GM23338 (cell line): ENCODE measurements around the gene CYB5D1.

ENCODE experiments used
- CREB1 ChIP-seq: fragments of 250-450 bp; sonication (Bioruptor Pico); IDR thresholded peaks from 2 replicates; pipeline ENCODE4 v1.5.0; 2020; ENCODE audit warnings: low read depth, mild to moderate bottlenecking, moderate library complexity
- EZH2 ChIP-seq: fragments of 200-600 bp; sonication (generic); IDR thresholded peaks from one replicate; pipeline ENCODE4 v1.8.0; 2017; ENCODE audit warnings: antibody characterized with exemption, mild to moderate bottlenecking, low read depth; ENCODE audit not compliant: unreplicated experiment
- EZH2phosphoT487 ChIP-seq: fragments of 200-600 bp; sonication (generic); IDR thresholded peaks from one replicate; pipeline ENCODE4 v1.8.1; 2018; ENCODE audit warnings: antibody characterized with exemption; ENCODE audit not compliant: unreplicated experiment
- JUNB ChIP-seq: IDR thresholded peaks from one replicate; pipeline ENCODE4 v1.6.1; 2016; ENCODE audit warnings: antibody characterized with exemption; ENCODE audit not compliant: unreplicated experiment
- NANOG ChIP-seq: IDR thresholded peaks from 2 replicates; pipeline ENCODE4 v1.6.1; 2016; ENCODE audit warnings: antibody characterized with exemption, borderline replicate concordance
- POLR2AphosphoS5 ChIP-seq: IDR thresholded peaks from 2 replicates; pipeline ENCODE4 v1.6.1; 2016; ENCODE audit warnings: antibody characterized with exemption, low read depth
- STAT1 ChIP-seq: IDR thresholded peaks from one replicate; pipeline ENCODE4 v1.6.1; 2016; ENCODE audit warnings: antibody characterized with exemption; ENCODE audit not compliant: unreplicated experiment
- ZNF114 ChIP-seq: fragments of 250-450 bp; sonication (Bioruptor Pico); IDR thresholded peaks from 2 replicates; pipeline ENCODE4 v1.5.0; 2020; ENCODE audit warnings: mild to moderate bottlenecking, moderate library complexity
- ZNF331 ChIP-seq: fragments of 250-450 bp; sonication (Bioruptor Pico); IDR thresholded peaks from 2 replicates; pipeline ENCODE4 v1.5.0; 2020; ENCODE audit warnings: low read depth, mild to moderate bottlenecking, moderate library complexity
- TF ChIP-seq, protein P1 (sequence below), 2 experiments: fragments of 200-600 bp in 1 of 2; sonication (generic) in 1 of 2; conservative IDR thresholded peaks; 2 replicates each; pipeline versions ENCODE4 v1.5.1 to v1.6.1; 2016 to 2017; ENCODE audit warnings: antibody characterized with exemption in 2 of 2, low read depth in 2 of 2, mild to moderate bottlenecking in 2 of 2, moderate library complexity in 1 of 2
- TF ChIP-seq, protein P2 (sequence below): IDR thresholded peaks from 2 replicates; pipeline ENCODE4 v1.6.1; 2016; ENCODE audit warnings: antibody characterized with exemption
- TF ChIP-seq, protein P3 (sequence below): IDR thresholded peaks from one replicate; pipeline ENCODE4 v1.6.1; 2018; ENCODE audit warnings: antibody characterized with exemption; ENCODE audit not compliant: unreplicated experiment
- TF ChIP-seq, protein P4 (sequence below): fragments of 250-450 bp; sonication (Bioruptor Pico); IDR thresholded peaks from 2 replicates; pipeline ENCODE4 v1.5.0; 2020; ENCODE audit warnings: mild to moderate bottlenecking, moderate library complexity

DNA sequence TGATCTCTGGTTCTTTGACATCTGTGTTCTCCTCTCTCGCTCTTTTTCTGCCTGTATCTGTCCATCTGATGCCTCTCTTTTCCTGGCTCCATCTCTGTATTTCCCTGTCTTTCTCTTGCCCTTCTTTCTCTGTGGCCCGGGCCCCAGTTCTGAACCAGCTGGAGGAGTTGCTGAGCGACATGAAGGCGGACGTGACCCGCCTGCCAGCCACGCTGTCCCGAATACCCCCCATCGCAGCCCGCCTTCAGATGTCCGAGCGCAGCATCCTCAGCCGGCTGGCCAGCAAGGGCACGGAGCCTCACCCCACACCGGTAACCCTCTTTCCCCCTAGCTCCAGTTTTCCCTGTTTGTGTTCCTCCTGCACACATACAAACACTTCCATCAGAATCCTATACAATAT, 52.5 kb downstream of the CYB5D1 start:
- TF ChIP-seq, protein P1, sequence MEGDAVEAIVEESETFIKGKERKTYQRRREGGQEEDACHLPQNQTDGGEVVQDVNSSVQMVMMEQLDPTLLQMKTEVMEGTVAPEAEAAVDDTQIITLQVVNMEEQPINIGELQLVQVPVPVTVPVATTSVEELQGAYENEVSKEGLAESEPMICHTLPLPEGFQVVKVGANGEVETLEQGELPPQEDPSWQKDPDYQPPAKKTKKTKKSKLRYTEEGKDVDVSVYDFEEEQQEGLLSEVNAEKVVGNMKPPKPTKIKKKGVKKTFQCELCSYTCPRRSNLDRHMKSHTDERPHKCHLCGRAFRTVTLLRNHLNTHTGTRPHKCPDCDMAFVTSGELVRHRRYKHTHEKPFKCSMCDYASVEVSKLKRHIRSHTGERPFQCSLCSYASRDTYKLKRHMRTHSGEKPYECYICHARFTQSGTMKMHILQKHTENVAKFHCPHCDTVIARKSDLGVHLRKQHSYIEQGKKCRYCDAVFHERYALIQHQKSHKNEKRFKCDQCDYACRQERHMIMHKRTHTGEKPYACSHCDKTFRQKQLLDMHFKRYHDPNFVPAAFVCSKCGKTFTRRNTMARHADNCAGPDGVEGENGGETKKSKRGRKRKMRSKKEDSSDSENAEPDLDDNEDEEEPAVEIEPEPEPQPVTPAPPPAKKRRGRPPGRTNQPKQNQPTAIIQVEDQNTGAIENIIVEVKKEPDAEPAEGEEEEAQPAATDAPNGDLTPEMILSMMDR (conservative IDR thresholded peaks at IDR 0.05; ENCODE audit: low read depth in 2 of 2) = no peak
- TF ChIP-seq CREB1 (CRISPR knock-in tag) (no peak), ZNF114 (no peak), EZH2phosphoT487 (no peak), EZH2 (no peak), POLR2AphosphoS5 (no peak), JUNB (no peak), ZNF331 (CRISPR knock-in tag) (no peak), STAT1 (no peak), NANOG (no peak)
- TF ChIP-seq, protein P2, sequence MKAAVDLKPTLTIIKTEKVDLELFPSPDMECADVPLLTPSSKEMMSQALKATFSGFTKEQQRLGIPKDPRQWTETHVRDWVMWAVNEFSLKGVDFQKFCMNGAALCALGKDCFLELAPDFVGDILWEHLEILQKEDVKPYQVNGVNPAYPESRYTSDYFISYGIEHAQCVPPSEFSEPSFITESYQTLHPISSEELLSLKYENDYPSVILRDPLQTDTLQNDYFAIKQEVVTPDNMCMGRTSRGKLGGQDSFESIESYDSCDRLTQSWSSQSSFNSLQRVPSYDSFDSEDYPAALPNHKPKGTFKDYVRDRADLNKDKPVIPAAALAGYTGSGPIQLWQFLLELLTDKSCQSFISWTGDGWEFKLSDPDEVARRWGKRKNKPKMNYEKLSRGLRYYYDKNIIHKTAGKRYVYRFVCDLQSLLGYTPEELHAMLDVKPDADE = no peak
- TF ChIP-seq, protein P3, sequence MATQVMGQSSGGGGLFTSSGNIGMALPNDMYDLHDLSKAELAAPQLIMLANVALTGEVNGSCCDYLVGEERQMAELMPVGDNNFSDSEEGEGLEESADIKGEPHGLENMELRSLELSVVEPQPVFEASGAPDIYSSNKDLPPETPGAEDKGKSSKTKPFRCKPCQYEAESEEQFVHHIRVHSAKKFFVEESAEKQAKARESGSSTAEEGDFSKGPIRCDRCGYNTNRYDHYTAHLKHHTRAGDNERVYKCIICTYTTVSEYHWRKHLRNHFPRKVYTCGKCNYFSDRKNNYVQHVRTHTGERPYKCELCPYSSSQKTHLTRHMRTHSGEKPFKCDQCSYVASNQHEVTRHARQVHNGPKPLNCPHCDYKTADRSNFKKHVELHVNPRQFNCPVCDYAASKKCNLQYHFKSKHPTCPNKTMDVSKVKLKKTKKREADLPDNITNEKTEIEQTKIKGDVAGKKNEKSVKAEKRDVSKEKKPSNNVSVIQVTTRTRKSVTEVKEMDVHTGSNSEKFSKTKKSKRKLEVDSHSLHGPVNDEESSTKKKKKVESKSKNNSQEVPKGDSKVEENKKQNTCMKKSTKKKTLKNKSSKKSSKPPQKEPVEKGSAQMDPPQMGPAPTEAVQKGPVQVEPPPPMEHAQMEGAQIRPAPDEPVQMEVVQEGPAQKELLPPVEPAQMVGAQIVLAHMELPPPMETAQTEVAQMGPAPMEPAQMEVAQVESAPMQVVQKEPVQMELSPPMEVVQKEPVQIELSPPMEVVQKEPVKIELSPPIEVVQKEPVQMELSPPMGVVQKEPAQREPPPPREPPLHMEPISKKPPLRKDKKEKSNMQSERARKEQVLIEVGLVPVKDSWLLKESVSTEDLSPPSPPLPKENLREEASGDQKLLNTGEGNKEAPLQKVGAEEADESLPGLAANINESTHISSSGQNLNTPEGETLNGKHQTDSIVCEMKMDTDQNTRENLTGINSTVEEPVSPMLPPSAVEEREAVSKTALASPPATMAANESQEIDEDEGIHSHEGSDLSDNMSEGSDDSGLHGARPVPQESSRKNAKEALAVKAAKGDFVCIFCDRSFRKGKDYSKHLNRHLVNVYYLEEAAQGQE = no peak
- TF ChIP-seq, protein P4, sequence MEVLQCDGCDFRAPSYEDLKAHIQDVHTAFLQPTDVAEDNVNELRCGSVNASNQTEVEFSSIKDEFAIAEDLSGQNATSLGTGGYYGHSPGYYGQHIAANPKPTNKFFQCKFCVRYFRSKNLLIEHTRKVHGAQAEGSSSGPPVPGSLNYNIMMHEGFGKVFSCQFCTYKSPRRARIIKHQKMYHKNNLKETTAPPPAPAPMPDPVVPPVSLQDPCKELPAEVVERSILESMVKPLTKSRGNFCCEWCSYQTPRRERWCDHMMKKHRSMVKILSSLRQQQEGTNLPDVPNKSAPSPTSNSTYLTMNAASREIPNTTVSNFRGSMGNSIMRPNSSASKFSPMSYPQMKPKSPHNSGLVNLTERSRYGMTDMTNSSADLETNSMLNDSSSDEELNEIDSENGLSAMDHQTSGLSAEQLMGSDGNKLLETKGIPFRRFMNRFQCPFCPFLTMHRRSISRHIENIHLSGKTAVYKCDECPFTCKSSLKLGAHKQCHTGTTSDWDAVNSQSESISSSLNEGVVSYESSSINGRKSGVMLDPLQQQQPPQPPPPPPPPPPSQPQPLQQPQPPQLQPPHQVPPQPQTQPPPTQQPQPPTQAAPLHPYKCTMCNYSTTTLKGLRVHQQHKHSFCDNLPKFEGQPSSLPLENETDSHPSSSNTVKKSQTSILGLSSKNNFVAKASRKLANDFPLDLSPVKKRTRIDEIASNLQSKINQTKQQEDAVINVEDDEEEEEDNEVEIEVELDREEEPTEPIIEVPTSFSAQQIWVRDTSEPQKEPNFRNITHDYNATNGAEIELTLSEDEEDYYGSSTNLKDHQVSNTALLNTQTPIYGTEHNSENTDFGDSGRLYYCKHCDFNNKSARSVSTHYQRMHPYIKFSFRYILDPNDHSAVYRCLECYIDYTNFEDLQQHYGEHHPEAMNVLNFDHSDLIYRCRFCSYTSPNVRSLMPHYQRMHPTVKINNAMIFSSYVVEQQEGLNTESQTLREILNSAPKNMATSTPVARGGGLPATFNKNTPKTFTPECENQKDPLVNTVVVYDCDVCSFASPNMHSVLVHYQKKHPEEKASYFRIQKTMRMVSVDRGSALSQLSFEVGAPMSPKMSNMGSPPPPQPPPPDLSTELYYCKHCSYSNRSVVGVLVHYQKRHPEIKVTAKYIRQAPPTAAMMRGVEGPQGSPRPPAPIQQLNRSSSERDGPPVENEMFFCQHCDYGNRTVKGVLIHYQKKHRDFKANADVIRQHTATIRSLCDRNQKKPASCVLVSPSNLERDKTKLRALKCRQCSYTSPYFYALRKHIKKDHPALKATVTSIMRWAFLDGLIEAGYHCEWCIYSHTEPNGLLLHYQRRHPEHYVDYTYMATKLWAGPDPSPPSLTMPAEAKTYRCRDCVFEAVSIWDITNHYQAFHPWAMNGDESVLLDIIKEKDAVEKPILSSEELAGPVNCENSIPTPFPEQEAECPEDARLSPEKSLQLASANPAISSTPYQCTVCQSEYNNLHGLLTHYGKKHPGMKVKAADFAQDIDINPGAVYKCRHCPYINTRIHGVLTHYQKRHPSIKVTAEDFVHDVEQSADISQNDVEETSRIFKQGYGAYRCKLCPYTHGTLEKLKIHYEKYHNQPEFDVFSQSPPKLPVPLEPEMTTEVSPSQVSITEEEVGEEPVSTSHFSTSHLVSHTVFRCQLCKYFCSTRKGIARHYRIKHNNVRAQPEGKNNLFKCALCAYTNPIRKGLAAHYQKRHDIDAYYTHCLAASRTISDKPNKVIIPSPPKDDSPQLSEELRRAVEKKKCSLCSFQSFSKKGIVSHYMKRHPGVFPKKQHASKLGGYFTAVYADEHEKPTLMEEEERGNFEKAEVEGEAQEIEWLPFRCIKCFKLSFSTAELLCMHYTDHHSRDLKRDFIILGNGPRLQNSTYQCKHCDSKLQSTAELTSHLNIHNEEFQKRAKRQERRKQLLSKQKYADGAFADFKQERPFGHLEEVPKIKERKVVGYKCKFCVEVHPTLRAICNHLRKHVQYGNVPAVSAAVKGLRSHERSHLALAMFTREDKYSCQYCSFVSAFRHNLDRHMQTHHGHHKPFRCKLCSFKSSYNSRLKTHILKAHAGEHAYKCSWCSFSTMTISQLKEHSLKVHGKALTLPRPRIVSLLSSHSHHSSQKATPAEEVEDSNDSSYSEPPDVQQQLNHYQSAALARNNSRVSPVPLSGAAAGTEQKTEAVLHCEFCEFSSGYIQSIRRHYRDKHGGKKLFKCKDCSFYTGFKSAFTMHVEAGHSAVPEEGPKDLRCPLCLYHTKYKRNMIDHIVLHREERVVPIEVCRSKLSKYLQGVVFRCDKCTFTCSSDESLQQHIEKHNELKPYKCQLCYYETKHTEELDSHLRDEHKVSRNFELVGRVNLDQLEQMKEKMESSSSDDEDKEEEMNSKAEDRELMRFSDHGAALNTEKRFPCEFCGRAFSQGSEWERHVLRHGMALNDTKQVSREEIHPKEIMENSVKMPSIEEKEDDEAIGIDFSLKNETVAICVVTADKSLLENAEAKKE = no peak
